ENCODE data around the gene PLA2G2D. TPM values are rescaled to one million over a fixed set of nuclear protein-coding genes. Genes with fewer than 3 reads are reported as not detected.

PLA2G2D gene
- total RNA-seq, 2 donors from 2014 or later = not detected

GRCh38 chr1:20112279-20113000 lies 6.9 kb downstream of the PLA2G2D start:
- no peaks in the 10 kb centered on the region for H3K36me3 ChIP-seq
- no peak overlapping the region for H3K27ac ChIP-seq
- H3K4me1 ChIP-seq (ENCODE audit: control insufficient read depth in 1 of 2, low read depth in 2 of 2) = no peaks in the 10 kb centered on the region
- H3K27me3 ChIP-seq (replicated peaks; ENCODE audit: insufficient read depth) = no peaks in the 10 kb centered on the region
- no peaks in the 10 kb centered on the region for H3K9me3 ChIP-seq
- DNase-seq (ENCODE audit: low spot score) (no peak), ATAC-seq (ENCODE audit: insufficient number of reproducible peaks, low FRiP score, low read depth) (no peak)
- no peak overlapping the region for H3K4me3 ChIP-seq
- no peak for TF ChIP-seq CTCF (IDR thresholded peaks at IDR 0.05)

- Histone ChIP-seq H3K4me1 (ENCODE audit: control insufficient read depth in 1 of 2, low read depth in 2 of 2) (no peaks in the 10 kb centered on the region), H3K27me3 (replicated peaks; ENCODE audit: insufficient read depth) (no peaks in the 10 kb centered on the region), H3K9me3 (no peaks in the 10 kb centered on the region), H3K36me3 (no peaks in the 10 kb centered on the region), H3K4me3 (no peak overlapping the region), H3K27ac (no peak overlapping the region)
- ATAC-seq (ENCODE audit: insufficient number of reproducible peaks, low FRiP score, low read depth) (no peak), DNase-seq (ENCODE audit: low spot score) (no peak)
- TF ChIP-seq CTCF (IDR thresholded peaks at IDR 0.05) = no peak
Observed at GRCh38 chr1:20111452-20111851, 7.9 kb downstream of the PLA2G2D start.

GRCh38 chr1:20110679-20111078 lies 8.7 kb downstream of the PLA2G2D start:
- Histone ChIP-seq H3K4me1 (ENCODE audit: control insufficient read depth in 1 of 2, low read depth in 2 of 2) (no peaks in the 10 kb centered on the region), H3K9me3 (no peaks in the 10 kb centered on the region), H3K36me3 (no peaks in the 10 kb centered on the region), H3K27me3 (replicated peaks; ENCODE audit: insufficient read depth) (no peaks in the 10 kb centered on the region), H3K27ac (no peak overlapping the region), H3K4me3 (no peak overlapping the region)
- ATAC-seq (ENCODE audit: insufficient number of reproducible peaks, low FRiP score, low read depth) (no peak), DNase-seq (ENCODE audit: low spot score) (no peak)
- no peak for TF ChIP-seq CTCF (IDR thresholded peaks at IDR 0.05)

GRCh38 chr1:20109223-20109856 lies 10.0 kb downstream of the PLA2G2D start:
- no peak for ATAC-seq (ENCODE audit: insufficient number of reproducible peaks, low FRiP score, low read depth)

More at GRCh38 chr1:20109223-20109856, 10.0 kb downstream of the PLA2G2D start:
- no peak for TF ChIP-seq CTCF (IDR thresholded peaks at IDR 0.05)
- Histone ChIP-seq H3K9me3 (no peaks in the 10 kb centered on the region), H3K4me3 (no peak overlapping the region), H3K27ac (no peak overlapping the region), H3K4me1 (ENCODE audit: control insufficient read depth in 1 of 2, low read depth in 2 of 2) (no peaks in the 10 kb centered on the region), H3K36me3 (no peaks in the 10 kb centered on the region), H3K27me3 (replicated peaks; ENCODE audit: insufficient read depth) (no peaks in the 10 kb centered on the region)
- no peak for DNase-seq (ENCODE audit: low spot score)

Measured in thoracic aorta (tissue), 2 donors.